Stimulated activated CD4-positive, alpha-beta T cell treated with anti-CD3 and anti-CD28 coated beads, Interleukin-2, amount 100 ng/mL, for 24 hours (primary cell): ENCODE results near the gene ZNF546.

Source experiments
- DNase-seq, 2 donors: peaks; one replicate each; pipeline ENCODE4 v3.0.0-alpha.2; 2020

The ZNF546 gene

GRCh38 chr19:40055832-40056504 is 59.1 kb downstream of the ZNF546 start, which contains the start of gene ZNF780B:
Gene ZNF780B (minus strand): TSS chr19:40056231. CDS start chr19:40050332, 5,899 bp downstream.
- DNase-seq = peak; percentile 71

- no peak for DNase-seq
Observed at GRCh38 chr19:40056505-40056904, 59.6 kb downstream of the ZNF546 start.

- no peak for DNase-seq
Observed at GRCh38 chr19:40057166-40057565, 60.3 kb downstream of the ZNF546 start.

GRCh38 chr19:40059624-40060023 is 62.8 kb downstream of the ZNF546 start:
- no peak for DNase-seq

GRCh38 chr19:40070058-40070457 is 73.2 kb downstream of the ZNF546 start:
- no peak for DNase-seq
